ENCODE measurements around the gene SOX6.

The SOX6 gene

DNA sequence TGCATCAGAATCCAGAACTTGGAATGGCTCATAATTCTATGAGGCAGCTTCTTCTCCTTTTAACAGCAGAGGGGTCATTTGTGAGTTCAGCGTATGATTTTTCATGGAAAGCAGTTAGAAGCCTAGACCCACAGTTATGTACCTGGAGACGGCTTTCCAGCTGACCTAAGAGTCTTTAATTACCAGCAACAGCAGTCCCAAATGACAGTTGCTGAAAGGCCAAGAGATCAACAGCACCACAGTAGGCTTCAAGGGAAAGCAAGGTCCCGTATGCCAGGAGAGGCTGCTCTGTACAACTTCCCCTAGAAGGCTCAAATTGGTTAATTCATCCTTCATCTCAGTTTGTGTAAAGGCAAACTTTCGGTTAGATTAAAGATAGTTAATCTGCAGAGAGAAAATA is 363.0 kb downstream of the SOX6 start:
- no peak overlapping the region for H3K9ac ChIP-seq (ENCODE audit: low read depth, low read length, poor library complexity, severe bottlenecking)
- no peaks in the 10 kb centered on the region for H3K79me2 ChIP-seq (ENCODE audit: insufficient read depth, low read length)
- H3K4me2 ChIP-seq (ENCODE audit: low read depth, low read length, poor library complexity, severe bottlenecking) = no peak overlapping the region
- H3K9me2 ChIP-seq (replicated peaks; ENCODE audit: low read depth, low read length) = no peaks in the 10 kb centered on the region
- H3K36me3 ChIP-seq (ENCODE audit: insufficient read depth, low read length) = no peaks in the 10 kb centered on the region
- no peak overlapping the region for H2AFZ ChIP-seq (ENCODE audit: low read length)
- no peaks in the 10 kb centered on the region for H3K9me3 ChIP-seq (ENCODE audit: insufficient read depth, low read depth, low read length)
- no peaks in the 10 kb centered on the region for H3F3A ChIP-seq (ENCODE audit: low read depth)
- TF ChIP-seq EZH2phosphoT487 (IDR thresholded peaks at IDR 0.05; ENCODE audit: borderline replicate concordance) = no peak
- TF ChIP-seq, protein P1, sequence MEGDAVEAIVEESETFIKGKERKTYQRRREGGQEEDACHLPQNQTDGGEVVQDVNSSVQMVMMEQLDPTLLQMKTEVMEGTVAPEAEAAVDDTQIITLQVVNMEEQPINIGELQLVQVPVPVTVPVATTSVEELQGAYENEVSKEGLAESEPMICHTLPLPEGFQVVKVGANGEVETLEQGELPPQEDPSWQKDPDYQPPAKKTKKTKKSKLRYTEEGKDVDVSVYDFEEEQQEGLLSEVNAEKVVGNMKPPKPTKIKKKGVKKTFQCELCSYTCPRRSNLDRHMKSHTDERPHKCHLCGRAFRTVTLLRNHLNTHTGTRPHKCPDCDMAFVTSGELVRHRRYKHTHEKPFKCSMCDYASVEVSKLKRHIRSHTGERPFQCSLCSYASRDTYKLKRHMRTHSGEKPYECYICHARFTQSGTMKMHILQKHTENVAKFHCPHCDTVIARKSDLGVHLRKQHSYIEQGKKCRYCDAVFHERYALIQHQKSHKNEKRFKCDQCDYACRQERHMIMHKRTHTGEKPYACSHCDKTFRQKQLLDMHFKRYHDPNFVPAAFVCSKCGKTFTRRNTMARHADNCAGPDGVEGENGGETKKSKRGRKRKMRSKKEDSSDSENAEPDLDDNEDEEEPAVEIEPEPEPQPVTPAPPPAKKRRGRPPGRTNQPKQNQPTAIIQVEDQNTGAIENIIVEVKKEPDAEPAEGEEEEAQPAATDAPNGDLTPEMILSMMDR (conservative IDR thresholded peaks at IDR 0.05; ENCODE audit: low read length) = no peak
- no peak overlapping the region for H3K4me3 ChIP-seq (ENCODE audit: low read length, poor library complexity, severe bottlenecking)
- no peaks in the 10 kb centered on the region for H3K27me3 ChIP-seq (ENCODE audit: insufficient read depth, low read length, poor library complexity, severe bottlenecking)
- H4K20me1 ChIP-seq (ENCODE audit: insufficient read depth, low read length, poor library complexity, severe bottlenecking) = no peaks in the 10 kb centered on the region
- no peaks in the 10 kb centered on the region for H3K4me1 ChIP-seq (ENCODE audit: insufficient read depth, low read length, poor library complexity, severe bottlenecking)

DNA sequence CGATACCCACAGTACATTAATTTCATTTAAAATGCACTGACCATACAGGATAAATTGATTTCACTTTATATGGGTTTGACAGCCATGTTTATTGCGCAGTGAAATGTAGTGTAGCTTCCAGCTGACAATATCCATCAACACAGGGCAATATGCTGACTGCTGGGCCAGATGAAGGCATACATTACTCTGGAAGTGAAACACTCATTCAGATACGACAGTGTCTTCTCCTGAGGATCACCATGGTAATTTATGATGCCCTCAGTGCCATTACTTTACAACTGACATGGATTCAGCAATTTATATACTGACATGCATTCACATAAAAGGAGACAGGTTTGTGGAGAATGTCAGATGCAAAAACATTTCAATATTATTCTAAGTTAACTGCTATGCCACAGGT is 365.1 kb downstream of the SOX6 start:
- Histone ChIP-seq H3K27me3 (ENCODE audit: insufficient read depth, low read length, poor library complexity, severe bottlenecking) (no peaks in the 10 kb centered on the region), H4K20me1 (ENCODE audit: insufficient read depth, low read length, poor library complexity, severe bottlenecking) (no peaks in the 10 kb centered on the region)
- no peak for TF ChIP-seq EZH2phosphoT487 (IDR thresholded peaks at IDR 0.05; ENCODE audit: borderline replicate concordance)

DNA sequence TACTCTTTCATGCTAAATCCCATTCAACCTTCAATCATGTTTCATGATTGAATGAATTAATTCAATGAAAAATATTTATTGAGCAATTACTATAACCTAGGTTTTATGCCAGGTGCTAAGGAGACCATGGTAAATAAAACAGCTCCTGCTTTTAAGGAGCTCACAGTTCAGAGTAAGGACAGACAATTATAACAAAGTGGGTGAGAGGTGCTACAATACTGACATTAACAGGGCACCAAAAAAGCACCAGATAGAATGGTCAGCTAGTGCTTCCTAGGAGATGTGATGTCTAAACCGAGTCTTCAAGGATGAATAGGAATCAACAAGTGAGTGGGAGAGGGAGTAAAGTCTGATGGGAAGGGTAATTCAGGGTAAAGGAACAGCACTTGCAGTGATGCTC is 366.7 kb downstream of the SOX6 start:
- Histone ChIP-seq H2AFZ (ENCODE audit: low read length) (no peak overlapping the region), H3K4me1 (ENCODE audit: insufficient read depth, low read length, poor library complexity, severe bottlenecking) (no peaks in the 10 kb centered on the region), H3K27me3 (ENCODE audit: insufficient read depth, low read length, poor library complexity, severe bottlenecking) (no peaks in the 10 kb centered on the region), H3K79me2 (ENCODE audit: insufficient read depth, low read length) (no peaks in the 10 kb centered on the region), H4K20me1 (ENCODE audit: insufficient read depth, low read length, poor library complexity, severe bottlenecking) (no peaks in the 10 kb centered on the region), H3K9ac (ENCODE audit: low read depth, low read length, poor library complexity, severe bottlenecking) (no peak overlapping the region), H3K9me2 (replicated peaks; ENCODE audit: low read depth, low read length) (no peaks in the 10 kb centered on the region), H3K4me2 (ENCODE audit: low read depth, low read length, poor library complexity, severe bottlenecking) (no peak overlapping the region), H3K36me3 (ENCODE audit: insufficient read depth, low read length) (no peaks in the 10 kb centered on the region), H3K9me3 (ENCODE audit: insufficient read depth, low read depth, low read length) (no peaks in the 10 kb centered on the region), H3K4me3 (ENCODE audit: low read length, poor library complexity, severe bottlenecking) (no peak overlapping the region), H3F3A (ENCODE audit: low read depth) (no peaks in the 10 kb centered on the region)
- TF ChIP-seq, protein P1 (conservative IDR thresholded peaks at IDR 0.05; ENCODE audit: low read length) = no peak
- no peak for TF ChIP-seq EZH2phosphoT487 (IDR thresholded peaks at IDR 0.05; ENCODE audit: borderline replicate concordance)

More for the DNA sequence above, 365.1 kb downstream of the SOX6 start:
- Histone ChIP-seq H3K9ac (ENCODE audit: low read depth, low read length, poor library complexity, severe bottlenecking) (no peak overlapping the region), H3K4me1 (ENCODE audit: insufficient read depth, low read length, poor library complexity, severe bottlenecking) (no peaks in the 10 kb centered on the region), H3K4me3 (ENCODE audit: low read length, poor library complexity, severe bottlenecking) (no peak overlapping the region), H2AFZ (ENCODE audit: low read length) (no peak overlapping the region), H3K4me2 (ENCODE audit: low read depth, low read length, poor library complexity, severe bottlenecking) (no peak overlapping the region), H3K79me2 (ENCODE audit: insufficient read depth, low read length) (no peaks in the 10 kb centered on the region), H3K9me3 (ENCODE audit: insufficient read depth, low read depth, low read length) (no peaks in the 10 kb centered on the region), H3K9me2 (replicated peaks; ENCODE audit: low read depth, low read length) (no peaks in the 10 kb centered on the region), H3K36me3 (ENCODE audit: insufficient read depth, low read length) (no peaks in the 10 kb centered on the region), H3F3A (ENCODE audit: low read depth) (no peaks in the 10 kb centered on the region)

DNA sequence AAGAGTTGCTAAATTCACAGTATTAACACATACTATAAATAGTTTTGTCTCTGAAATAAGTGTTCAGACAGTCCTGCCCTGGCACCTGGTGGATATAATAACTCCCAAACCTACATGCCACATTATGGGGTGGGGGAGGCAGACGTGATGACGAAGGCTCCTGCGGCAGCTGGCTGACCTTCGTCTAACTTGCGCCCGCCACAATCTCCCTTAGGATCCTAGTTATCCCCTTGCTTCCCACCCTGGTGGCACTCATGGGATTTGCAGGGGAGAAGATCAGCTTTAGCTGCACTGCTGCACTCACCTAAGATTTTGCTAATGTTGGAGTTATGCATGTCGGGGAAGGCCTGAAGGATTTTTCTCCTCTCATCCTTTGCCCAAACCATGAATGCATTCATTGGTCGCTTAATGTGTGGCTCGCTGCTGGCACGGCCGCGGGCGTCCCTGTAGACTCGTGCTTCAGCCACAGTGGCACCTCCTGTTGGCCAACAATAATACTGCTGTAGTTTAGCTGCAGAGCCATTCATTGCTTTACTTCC is 367.6 kb downstream of the SOX6 start:
- H3K36me3 ChIP-seq (ENCODE audit: insufficient read depth, low read length) = no peaks in the 10 kb centered on the region
- no peaks in the 10 kb centered on the region for H4K20me1 ChIP-seq (ENCODE audit: insufficient read depth, low read length, poor library complexity, severe bottlenecking)
- no peaks in the 10 kb centered on the region for H3K79me2 ChIP-seq (ENCODE audit: insufficient read depth, low read length)
- H3K27me3 ChIP-seq (ENCODE audit: insufficient read depth, low read length, poor library complexity, severe bottlenecking) = no peaks in the 10 kb centered on the region
- H3K4me3 ChIP-seq (ENCODE audit: low read length, poor library complexity, severe bottlenecking) = no peak overlapping the region
- H3K9me3 ChIP-seq (ENCODE audit: insufficient read depth, low read depth, low read length) = no peaks in the 10 kb centered on the region
- H2AFZ ChIP-seq (ENCODE audit: low read length) = no peak overlapping the region
- H3K9me2 ChIP-seq (replicated peaks; ENCODE audit: low read depth, low read length) = no peaks in the 10 kb centered on the region
- no peaks in the 10 kb centered on the region for H3K4me1 ChIP-seq (ENCODE audit: insufficient read depth, low read length, poor library complexity, severe bottlenecking)
- H3K9ac ChIP-seq (ENCODE audit: low read depth, low read length, poor library complexity, severe bottlenecking) = no peak overlapping the region
- H3F3A ChIP-seq (ENCODE audit: low read depth) = no peaks in the 10 kb centered on the region
- TF ChIP-seq EZH2phosphoT487 (IDR thresholded peaks at IDR 0.05; ENCODE audit: borderline replicate concordance) = no peak
- TF ChIP-seq, protein P1 (conservative IDR thresholded peaks at IDR 0.05; ENCODE audit: low read length) = no peak; the same call in none of the 2 replicates
- H3K4me2 ChIP-seq (ENCODE audit: low read depth, low read length, poor library complexity, severe bottlenecking) = no peak overlapping the region

All from Loucy (cell line).